ENCODE data around the gene KIRREL3.
A peak's percentile ranks its signal among the peaks of the same experiment; 100 is the strongest.
"Not testable (repeated sequence)": the region's sequence is repeated elsewhere in the genome, so short reads cannot be mapped to it uniquely, and the experiment has no call there.

The KIRREL3 gene

DNA sequence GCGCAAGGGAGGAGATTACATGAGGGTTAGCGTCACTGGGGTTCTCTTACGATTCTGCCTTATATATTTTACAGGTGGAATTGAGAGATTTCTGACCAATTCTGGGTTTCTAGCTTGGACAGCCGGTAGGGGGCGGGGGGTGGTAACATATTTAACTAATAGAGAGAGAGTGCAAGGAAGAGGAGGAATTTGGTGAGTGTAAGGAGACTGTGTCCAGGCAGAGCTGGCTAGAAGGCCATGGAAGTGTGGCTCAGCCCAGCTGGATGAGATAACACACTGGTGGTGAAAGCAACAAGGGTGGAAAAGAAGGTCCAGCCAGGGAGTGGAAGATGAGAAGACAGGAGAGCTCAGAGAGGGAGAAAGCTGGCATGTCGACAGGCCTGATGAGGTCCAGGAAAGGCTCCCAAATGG is 588.6 kb downstream of the KIRREL3 start:
- DNase-seq = no peak

- DNase-seq = no peak
Measured at GRCh38 chr11:126410649-126411048, 589.9 kb downstream of the KIRREL3 start.

DNA sequence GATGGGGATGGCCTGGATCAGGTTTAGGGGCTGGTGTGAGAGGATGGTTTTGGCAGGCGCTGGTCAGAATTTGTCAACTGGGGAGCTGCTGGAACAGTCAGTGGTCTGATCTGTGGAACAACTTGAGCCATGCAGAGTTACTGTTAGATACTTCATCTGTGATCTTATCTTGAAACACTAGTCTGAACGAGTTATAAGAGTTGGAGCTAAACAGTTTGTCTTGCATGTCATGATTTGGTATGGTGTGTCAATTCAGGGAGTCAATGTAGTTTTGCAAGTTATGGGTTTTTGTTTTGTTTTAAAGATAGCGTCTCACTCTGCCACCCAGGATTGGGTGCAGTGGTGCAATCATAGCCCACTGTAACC is 591.0 kb downstream of the KIRREL3 start:
- no peak for DNase-seq

DNA sequence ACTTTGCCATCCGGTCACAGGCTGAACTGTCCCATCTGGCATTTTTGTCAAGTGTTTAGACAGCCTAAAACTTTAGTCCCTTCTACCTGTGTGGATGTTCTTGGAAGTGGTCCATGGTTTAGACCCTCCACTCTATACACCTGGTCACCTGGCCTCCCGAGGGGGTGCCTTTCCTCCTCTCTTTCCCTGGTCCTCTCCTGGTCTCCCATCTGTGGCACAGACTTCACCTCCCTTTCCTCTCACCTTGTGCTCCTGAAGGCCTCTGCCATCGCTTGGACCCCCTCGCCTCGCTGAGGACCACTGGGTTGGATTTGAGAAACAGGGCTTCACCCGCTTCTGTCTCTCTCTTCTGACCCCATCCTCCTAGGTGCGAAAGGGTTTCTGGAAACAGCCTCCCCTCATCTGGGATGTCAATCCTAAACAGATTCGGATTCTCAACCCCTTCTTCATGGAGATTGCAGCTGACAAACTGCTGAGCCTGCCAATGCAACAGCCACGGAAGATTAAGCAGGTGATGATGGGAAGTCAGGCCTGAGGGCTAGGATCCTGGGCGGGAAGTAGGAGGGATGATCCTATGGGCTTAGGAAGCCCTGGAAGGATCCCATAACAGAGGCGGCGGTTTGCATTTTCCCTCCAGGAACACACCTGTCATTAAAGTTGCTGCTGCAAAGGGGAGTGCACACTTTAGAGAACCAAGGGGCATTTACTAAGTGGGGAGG is 591.5 kb downstream of the KIRREL3 start:
- DNase-seq = no peak

DNA sequence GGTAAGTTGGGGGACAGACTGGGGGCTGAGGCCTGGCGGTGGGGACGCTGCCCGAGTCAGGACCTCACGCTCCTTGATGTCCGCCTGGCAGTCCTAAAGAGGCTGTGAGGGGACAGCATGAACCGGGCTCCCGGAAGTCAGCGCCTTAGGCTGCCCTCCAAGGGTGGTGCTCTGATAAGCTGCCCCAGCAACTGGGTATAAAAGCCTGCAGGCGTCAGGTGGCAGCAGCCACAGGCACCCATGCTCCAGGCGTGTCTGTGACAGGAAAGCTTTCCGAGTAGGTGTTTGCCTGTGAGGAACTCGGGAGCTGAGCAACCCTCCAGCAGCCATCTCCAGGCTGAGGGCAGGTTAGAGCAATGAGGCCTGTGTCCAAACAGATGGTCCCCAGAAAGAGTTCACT is 592.1 kb downstream of the KIRREL3 start:
- DNase-seq = no peak

DNA sequence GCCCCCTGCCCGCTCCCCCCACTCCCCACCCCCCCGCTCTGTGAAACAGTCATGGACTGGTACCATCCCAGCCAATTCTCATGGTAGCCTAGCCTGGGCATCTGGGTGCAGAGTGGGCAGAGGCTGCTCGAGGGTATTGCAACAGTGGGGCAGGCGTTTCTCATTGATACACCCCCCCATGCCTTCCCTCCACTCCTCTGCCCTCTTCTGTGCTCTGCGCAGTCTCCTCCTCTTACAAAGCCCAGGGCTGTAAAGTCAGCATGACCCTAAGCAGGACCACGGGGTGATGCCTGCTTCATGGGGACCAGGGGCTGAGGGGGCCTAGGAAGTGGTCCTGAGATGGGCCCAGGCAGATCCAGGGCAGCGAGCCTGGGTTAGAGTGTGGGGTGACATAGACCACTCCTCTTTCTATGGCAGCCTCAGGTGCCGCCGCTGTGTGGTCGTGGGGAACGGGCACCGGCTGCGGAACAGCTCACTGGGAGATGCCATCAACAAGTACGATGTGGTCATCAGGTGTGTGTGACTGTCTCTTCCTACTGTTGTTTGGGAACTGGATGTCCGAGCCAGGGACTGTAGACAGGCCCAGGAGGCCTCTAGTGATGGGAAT is 592.8 kb downstream of the KIRREL3 start:
- DNase-seq = no peak

DNA sequence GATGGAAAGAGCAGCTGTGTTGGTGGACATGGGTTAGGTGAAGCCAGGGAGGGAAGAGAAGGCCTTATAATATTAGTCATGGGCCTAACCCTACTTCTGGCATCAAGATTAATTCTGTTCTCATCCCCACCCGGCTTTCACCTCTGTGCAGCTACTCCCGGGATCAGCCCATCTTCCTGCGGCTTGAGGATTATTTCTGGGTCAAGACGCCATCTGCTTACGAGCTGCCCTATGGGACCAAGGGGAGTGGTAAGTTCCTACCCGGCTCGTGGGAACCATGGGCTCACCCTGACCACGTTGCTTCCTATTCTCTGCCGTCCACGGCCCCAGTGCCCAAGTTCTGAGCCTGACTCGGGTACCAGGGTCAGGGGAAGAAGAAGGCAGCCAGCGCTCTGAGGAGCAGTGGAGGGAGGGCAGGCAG is 593.5 kb downstream of the KIRREL3 start:
- no peak for DNase-seq

DNA sequence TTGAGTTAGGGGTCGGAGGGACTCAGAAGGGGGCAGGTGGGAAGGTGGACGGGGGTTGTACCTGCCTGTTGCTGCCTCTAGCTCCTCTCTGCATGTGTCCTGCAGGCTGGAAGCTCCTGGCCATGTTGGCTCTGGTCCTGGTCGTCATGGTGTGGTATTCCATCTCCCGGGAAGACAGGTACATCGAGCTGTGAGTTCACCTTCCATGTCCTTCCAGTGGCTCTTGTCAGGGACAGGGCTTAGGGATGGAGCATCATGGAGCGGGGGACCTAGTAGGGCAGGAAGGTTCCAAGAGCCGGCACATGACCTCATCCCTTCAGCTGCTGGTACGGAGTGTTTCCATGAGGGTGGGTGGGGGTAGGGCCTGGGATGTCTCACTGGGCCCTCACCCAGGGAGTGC is 594.2 kb downstream of the KIRREL3 start:
- no peak for DNase-seq

GRCh38 chr11:126405906-126406305 is 594.7 kb downstream of the KIRREL3 start:
- no peak for DNase-seq

GRCh38 chr11:126405374-126405773 is 595.2 kb downstream of the KIRREL3 start:
- DNase-seq = no peak

GRCh38 chr11:126404367-126404766 is 596.2 kb downstream of the KIRREL3 start:
- DNase-seq = peak; percentile 43

DNA sequence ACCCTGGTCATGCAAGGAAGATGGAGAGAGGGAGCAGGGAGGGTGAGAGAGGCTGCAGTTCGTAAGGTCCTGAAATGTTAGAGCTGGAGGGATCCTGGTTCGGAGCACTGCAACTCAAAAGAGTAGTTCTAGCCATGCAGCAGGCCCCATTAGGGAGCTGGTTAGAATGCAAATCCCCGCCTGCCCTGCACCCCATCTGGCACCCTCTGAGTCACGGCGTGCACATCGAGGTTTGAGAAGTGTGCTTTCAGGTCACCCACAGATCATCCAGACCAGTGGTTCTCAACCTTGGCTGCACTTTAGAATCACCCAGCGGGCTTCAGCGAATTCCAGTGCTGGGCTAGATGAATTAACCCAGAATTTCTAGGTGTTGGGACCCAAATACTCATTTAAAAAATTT is 596.9 kb downstream of the KIRREL3 start:
- no peak for DNase-seq

- no peak for DNase-seq
Measured at GRCh38 chr11:126403022-126403581, 597.5 kb downstream of the KIRREL3 start.

DNA sequence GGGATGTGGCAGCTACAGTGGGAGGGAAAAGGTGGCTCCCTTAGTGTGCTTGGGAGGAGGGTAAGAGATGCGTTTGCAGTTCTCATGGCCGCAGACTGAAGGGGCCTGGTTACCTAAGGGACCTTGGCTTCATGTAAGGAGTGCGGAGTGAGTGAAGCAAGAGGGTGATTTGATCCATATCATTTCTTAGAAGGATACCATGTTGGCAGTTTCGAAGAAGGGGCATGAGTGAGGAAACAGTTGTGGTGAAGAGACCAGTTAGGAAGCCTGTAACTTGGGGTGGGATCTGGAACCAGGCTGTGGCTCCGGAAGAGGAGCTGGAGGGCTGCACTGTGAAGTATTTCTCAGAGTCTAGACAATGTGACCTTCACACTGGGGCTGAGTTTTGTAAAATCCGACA is 600.1 kb downstream of the KIRREL3 start:
- no peak for DNase-seq

DNA sequence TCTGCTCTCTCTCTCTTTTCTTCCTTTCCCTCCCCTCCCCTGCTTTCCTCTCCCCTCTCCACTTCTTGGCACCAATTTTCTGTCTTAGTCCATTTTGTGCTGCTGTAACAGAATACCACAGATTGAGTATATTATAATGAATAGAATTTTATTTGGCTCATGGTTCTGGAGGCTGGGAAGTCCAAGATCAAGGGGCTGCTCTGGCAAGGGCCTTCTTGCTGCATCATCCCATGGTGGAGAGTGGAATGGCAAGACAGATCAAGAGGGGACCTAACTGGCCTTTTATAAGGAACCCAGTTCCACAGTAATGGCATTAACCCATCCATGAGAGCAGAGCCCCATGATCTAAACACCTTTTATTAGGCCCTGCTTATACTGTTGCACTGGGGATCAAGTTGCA is 600.6 kb downstream of the KIRREL3 start:
- no peak for DNase-seq

GRCh38 chr11:126398721-126399120 is 601.8 kb downstream of the KIRREL3 start:
- no peak for DNase-seq

DNA sequence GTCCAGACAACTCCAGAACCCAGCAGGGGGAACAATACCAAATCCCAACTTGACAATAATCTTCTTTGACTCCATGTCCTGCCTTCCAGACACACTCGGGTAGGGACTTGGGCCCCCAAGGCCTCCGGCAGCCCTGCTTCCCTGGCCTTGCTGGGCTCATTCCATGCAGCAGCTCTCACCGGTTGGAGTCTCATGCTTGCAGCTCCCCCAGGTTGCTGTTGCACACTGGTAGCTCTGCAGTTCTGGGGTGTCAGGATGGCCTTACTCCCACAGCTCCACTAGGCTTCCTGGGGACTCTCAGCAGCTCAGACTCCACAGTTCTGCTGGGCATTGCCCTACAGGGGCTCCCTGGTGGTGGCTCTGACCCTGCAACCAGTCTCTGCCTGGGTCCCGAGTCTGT is 602.3 kb downstream of the KIRREL3 start:
- DNase-seq = no peak

DNA sequence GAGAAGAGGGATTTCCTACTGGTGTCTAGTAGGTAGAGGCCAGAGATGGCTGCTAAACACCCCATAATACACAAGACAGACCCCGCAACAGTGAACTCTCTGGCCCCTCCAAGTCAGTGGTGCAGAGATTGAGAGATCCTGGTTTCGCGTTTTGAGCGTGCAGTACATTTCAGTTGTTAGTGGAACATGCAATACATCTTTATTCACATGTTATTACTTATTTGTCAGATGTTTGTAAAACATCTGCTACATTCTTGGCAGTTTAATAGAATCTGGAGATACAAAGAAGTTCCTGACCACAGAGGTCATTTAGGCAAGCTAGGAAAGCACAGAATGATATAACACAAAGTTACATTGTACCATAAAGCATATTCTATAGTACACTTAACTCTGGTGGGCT is 603.6 kb downstream of the KIRREL3 start:
- DNase-seq = no peak

DNA sequence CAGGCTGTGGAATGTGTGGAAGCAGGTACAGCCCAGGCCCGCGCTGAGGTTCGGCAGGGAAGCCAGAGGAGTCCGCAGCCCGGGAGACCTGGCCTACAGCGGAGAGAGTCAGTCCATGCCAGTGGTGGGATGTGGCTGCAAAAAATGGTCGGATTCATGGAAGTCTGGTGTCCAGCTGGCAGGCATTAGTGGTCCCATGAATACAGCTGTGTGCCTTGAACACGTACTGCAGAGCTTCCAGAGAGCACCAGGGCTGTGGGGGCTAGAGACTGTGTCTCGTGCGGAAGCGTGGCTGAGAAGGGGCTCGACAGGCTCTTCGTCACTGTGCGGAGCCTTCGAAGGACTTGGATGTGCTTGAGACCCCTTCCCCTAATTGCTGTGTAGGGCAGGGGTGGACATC is 604.3 kb downstream of the KIRREL3 start:
- DNase-seq = not testable (repeated sequence)

DNA sequence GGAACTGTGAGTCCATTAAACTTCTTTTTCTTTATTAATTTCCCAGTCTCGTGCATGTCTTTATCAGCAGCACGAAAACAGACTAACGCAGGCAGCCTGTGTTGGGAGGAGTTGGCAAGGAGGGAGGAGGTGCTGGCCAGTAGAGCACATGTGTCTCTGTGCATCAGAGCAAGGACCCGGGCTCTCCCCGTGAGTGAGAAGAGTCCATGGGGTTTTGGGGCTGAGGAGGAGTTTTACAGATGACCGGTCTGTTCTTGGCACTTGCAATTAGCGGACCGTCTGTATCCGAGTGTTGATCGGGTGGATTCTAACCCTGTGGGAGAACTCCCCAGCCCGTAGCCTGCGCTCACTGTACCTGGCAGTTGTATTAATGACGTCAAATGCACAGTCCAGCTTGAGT is 604.8 kb downstream of the KIRREL3 start:
- DNase-seq = not testable (repeated sequence)

- DNase-seq = not testable (repeated sequence)
Measured at GRCh38 chr11:126394634-126395072, 605.9 kb downstream of the KIRREL3 start.

DNA sequence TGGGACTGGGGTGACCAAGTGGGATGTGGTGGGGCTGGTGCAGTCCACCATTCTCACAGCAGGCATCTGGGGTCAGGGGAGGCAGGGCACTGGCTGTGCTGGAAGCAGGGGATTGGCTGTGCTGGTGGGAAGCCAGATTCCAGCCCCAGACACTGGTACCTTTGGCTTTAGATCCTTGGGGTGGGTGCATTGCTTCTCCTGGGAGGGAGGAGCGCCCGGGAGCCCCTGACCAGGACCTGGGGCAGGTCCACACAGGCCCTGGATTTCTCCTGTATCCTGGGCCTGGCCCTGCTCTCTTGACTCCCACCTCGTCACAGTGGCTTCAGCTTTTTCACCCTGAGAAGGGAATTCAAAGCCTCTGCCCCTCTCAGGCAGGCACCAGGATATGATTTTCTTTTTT is 606.5 kb downstream of the KIRREL3 start:
- no peak for DNase-seq

- no peak for DNase-seq
Measured at GRCh38 chr11:126393143-126393542, 607.4 kb downstream of the KIRREL3 start.

DNA sequence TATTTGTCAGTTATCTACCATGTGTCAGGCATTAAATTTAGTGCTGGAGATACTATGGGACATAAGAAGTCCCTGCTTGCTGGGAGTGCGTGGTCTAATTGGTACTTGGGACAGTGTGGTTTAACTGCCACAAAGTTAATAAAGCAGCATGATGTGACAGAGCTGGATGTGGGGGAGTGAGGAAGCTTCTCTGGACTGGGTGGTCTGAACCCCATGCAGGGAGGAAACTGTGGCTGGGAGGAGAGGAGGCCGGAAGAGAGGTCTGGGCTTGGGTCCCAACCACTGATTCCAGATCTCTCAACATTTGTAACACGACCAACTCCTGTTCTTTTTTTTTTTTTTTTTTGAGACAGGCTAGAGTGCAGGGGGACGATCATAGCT is 607.9 kb downstream of the KIRREL3 start:
- DNase-seq = no peak
